ENCODE measurements around the gene APOC4. TPM values are rescaled to one million over a fixed set of nuclear protein-coding genes. Genes with fewer than 3 reads are reported as not detected.

APOC4 gene
- polyA plus RNA-seq, 4 donors = not detected

DNA sequence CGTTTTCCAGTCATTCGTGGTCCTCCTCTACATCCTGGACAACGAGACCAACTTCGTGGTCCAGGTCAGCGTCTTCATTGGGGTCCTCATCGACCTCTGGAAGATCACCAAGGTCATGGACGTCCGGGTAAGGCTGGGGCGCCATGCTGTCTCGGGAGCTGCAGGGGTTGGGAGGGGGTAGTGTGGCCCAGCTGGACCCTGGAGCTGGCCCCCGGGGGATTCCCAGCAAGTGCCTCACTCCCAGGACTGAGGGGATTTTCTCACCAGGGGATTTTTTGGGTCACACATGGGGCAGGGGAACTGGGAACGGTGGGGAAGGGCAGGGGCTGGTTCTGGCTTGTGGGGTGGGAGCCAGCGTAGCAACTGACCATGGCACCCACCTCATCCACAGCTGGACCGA lies 48.4 kb downstream of the APOC4 start:
- DNase-seq (ENCODE audit: low read depth in 4 of 4, low spot score in 3 of 4) = no peak

- DNase-seq (ENCODE audit: low read depth in 4 of 4, low spot score in 3 of 4) = no peak
Observed at GRCh38 chr19:44990966-44991365, 48.9 kb downstream of the APOC4 start.

- DNase-seq (ENCODE audit: low read depth in 4 of 4, low spot score in 3 of 4) = no peak
Observed at GRCh38 chr19:44992336-44993163, 50.5 kb downstream of the APOC4 start.

GRCh38 chr19:44993526-44993925 lies 51.5 kb downstream of the APOC4 start:
- DNase-seq (ENCODE audit: low read depth in 4 of 4, low spot score in 3 of 4) = no peak

DNA sequence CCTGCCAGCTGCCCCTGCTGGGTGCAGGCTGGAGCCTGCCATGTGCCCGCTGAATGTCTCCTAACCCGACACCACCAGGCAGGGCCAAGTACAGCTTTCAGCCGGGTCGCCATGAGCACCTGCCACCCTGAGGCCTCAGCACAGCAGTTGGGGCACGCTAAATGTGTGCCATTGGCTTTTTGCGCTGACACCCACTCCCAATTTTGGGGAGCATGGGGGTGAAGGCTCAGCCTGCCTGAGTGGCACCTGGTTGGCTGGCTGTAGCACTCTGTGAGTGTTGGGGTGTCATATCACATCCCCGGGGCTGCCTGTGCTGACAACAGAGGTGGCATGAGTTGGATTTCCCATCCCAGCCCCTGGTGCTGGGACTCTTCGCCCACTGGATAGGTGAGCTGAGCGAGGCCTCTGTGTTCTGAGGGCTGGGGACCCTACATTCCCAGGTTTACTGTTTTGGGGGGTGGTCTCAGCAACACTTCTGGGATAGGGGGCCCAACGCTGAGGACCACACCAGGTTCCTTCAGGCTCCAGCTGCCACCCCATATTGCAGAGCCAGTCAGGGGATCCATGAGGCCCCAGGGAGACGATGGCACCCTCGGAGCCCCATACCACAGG lies 52.0 kb downstream of the APOC4 start:
- no peak for DNase-seq (ENCODE audit: low read depth in 4 of 4, low spot score in 3 of 4)

Other genes starting within 250 kb of the APOC4 start
- not detected for gene CEACAM16, start 243.1 kb upstream of the APOC4 start, polyA plus RNA-seq (ENCODE audit: insufficient read length in 4 of 4)
- 10 to 100 TPM in 2 of 4 donors, 1 to 10 TPM in 2; 5.5 to 16.5 (median 8.8) TPM for gene BCL3, start 193.5 kb upstream of the APOC4 start, polyA plus RNA-seq (ENCODE audit: insufficient read length in 4 of 4)
- gene CBLC, start 164.3 kb upstream of the APOC4 start, polyA plus RNA-seq (ENCODE audit: insufficient read length in 4 of 4) = 1 to 10 TPM in 3 of 4 donors, under 1 TPM in 1; 0.25 to 7.9 (median 6.0) TPM
- gene BCAM, start 133.1 kb upstream of the APOC4 start, polyA plus RNA-seq (ENCODE audit: insufficient read length in 4 of 4) = 100 to 1,000 TPM in 3 of 4 donors, 10 to 100 TPM in 1; 71.5 to 730 (median 500) TPM
- 100 to 1,000 TPM in 3 of 4 donors, 10 to 100 TPM in 1; 74.3 to 165 (median 151) TPM for gene NECTIN2, start 95.9 kb upstream of the APOC4 start, polyA plus RNA-seq (ENCODE audit: insufficient read length in 4 of 4)
- gene TOMM40, start 51.0 kb upstream of the APOC4 start, polyA plus RNA-seq (ENCODE audit: insufficient read length in 4 of 4) = 10 to 100 TPM; 27.3 to 53.4 (median 43.9) TPM
- gene APOE, start 36.4 kb upstream of the APOC4 start, polyA plus RNA-seq (ENCODE audit: insufficient read length in 4 of 4) = 100 to 1,000 TPM in 3 of 4 donors, 10 to 100 TPM in 1; 51.2 to 397 (median 259) TPM
- 10 to 100 TPM in 2 of 4 donors, 1 to 10 TPM in 2; 8.7 to 25.0 (median 9.9) TPM for gene APOC1, start 27.6 kb upstream of the APOC4 start, polyA plus RNA-seq (ENCODE audit: insufficient read length in 4 of 4)
- gene APOC2, start 3.8 kb downstream of the APOC4 start, polyA plus RNA-seq (ENCODE audit: insufficient read length in 4 of 4) = 10 to 100 TPM in 2 of 4 donors, 1 to 10 TPM in 2; 4.3 to 12.8 (median 8.8) TPM
- 100 to 1,000 TPM in 2 of 4 donors, 10 to 100 TPM in 2; 70.4 to 125 (median 103) TPM for gene CLPTM1, start 13.1 kb downstream of the APOC4 start, polyA plus RNA-seq (ENCODE audit: insufficient read length in 4 of 4)
- gene RELB, start 59.2 kb downstream of the APOC4 start, polyA plus RNA-seq (ENCODE audit: insufficient read length in 4 of 4) = 1 to 10 TPM; 4.4 to 6.6 (median 5.5) TPM
- gene CLASRP, start 96.8 kb downstream of the APOC4 start, polyA plus RNA-seq (ENCODE audit: insufficient read length in 4 of 4) = 10 to 100 TPM; 55.9 to 94.2 (median 64.6) TPM
- gene ZNF296, start 134.2 kb downstream of the APOC4 start, polyA plus RNA-seq (ENCODE audit: insufficient read length in 4 of 4) = 1 to 10 TPM in 1 of 4 donors, under 1 TPM in 3; 0.45 to 2.5 (median 0.76) TPM
- gene GEMIN7, start 137.0 kb downstream of the APOC4 start, polyA plus RNA-seq (ENCODE audit: insufficient read length in 4 of 4) = 10 to 100 TPM; 16.6 to 27.3 (median 22.5) TPM
- 10 to 100 TPM; 15.2 to 38.9 (median 26.5) TPM for gene PPP1R37, start 150.9 kb downstream of the APOC4 start, polyA plus RNA-seq (ENCODE audit: insufficient read length in 4 of 4)
- gene NKPD1, start 218.7 kb downstream of the APOC4 start, polyA plus RNA-seq (ENCODE audit: insufficient read length in 4 of 4) = under 1 TPM; 0.06 to 0.21 (median 0.13) TPM
- 10 to 100 TPM; 11.6 to 48.6 (median 30.8) TPM for gene TRAPPC6A, start 236.0 kb downstream of the APOC4 start, polyA plus RNA-seq (ENCODE audit: insufficient read length in 4 of 4)
- gene BLOC1S3, start 236.5 kb downstream of the APOC4 start, polyA plus RNA-seq (ENCODE audit: insufficient read length in 4 of 4) = 10 to 100 TPM in 1 of 4 donors, 1 to 10 TPM in 3; 6.7 to 10.1 (median 9.2) TPM

All from left renal pelvis (tissue), 4 donors.